Adipose tissue (tissue), 3 donors: ENCODE data around the gene SFTPD. TPM values are rescaled to one million over a fixed set of nuclear protein-coding genes. Genes with fewer than 3 reads are reported as not detected.
"Not testable (repeated sequence)": the region's sequence is repeated elsewhere in the genome, so short reads cannot be mapped to it uniquely, and the experiment has no call there.

Experiments
- H3K27ac ChIP-seq: one replicate; pipeline ENCODE4 v1.5.1; 2013; ENCODE audit warnings: low read depth, low read length
- WGBS, 3 donors: extraction: QIAGEN DNeasy Blood & Tissue Kit; methylation state at CpG; one replicate each; pipeline ENCODE4 v1.1.7; 2013; 5-methylcytosine and 5-hydroxymethylcytosine counted together
- polyA plus RNA-seq, 3 donors: library from polyadenylated mRNA; stranded (reverse); fragments of 200-250 nt; gene quantifications; one replicate each; pipeline ENCODE4 v1.2.3, GENCODE V29; 2013
- donor health status: healthy with polysubstance abuse.
- donor health status: Bipolar disorder and iron deficiency.
- donor health status: healthy.

SFTPD gene
- polyA plus RNA-seq, 3 donors = 0.45 to 1.2 (median 0.48) TPM

DNA sequence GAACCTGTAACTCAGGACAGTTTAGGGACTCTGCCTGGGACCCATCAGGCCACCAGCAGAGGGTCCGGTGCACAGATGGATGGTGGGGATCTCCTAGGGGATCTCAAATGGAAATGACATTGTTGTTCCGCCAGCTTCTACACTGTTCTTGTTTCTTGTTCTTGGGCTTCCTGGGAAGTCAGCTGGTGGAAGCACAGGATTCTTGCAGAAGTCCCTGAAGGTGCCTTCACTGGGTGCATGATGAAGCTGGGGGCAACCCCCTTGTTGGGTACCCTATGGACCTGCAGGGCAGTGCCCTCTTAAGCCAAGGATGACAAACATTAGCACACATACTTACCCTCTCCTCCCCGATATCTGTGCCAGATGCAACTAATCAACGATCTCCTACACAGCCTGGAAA lies 18.6 kb downstream of the SFTPD start:
- 44 to 72% (median 69%) methylated on average over 4 of the region's 4 CpGs for WGBS, 3 donors
- no peak overlapping the region for H3K27ac ChIP-seq

DNA sequence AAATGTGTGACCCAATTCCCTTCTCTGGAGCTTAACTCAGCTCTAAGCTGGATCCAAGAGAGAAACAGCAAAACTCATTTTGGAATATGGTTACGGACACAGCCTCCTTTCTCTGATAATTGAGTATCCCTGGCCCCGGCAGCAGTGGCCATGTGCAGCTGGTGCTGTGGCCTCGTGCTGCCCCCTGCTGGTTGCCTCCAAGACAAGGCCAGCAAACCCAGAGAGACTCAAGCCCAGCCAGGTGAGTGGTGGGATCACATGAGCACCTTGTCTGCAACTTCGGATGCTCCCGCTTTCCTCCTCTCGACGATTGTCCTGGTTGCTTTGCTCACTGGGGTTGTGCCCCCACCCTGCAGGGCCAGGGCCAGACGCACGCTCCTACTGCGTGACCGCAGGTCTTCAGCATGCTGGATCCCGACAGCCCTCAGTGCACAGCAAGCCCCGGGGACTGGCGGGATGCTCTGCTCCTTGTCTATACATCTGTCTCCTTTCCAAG lies 19.4 kb downstream of the SFTPD start:
- 14 to 24% (median 14%) methylated on average over 13 to 14 of the region's 14 CpGs for WGBS, 3 donors
- no peak overlapping the region for H3K27ac ChIP-seq

- WGBS, 3 donors = 77 to 94% (median 91%) methylated on average over 7 of the region's 7 CpGs
- H3K27ac ChIP-seq = no peak overlapping the region
Measured at GRCh38 chr10:79928028-79928583, 20.8 kb downstream of the SFTPD start.

GRCh38 chr10:79927111-79927828 lies 21.6 kb downstream of the SFTPD start:
- H3K27ac ChIP-seq = no peak overlapping the region
- WGBS, 3 donors = 55 to 80% (median 60%) methylated on average over 3 of the region's 3 CpGs

GRCh38 chr10:79926037-79926436 lies 22.9 kb downstream of the SFTPD start:
- no peak overlapping the region for H3K27ac ChIP-seq
- WGBS, 3 donors = 76 to 83% (median 77%) methylated on average over 7 of the region's 7 CpGs

GRCh38 chr10:79925614-79926013 lies 23.3 kb downstream of the SFTPD start:
- H3K27ac ChIP-seq = no peak overlapping the region
- WGBS, 3 donors = 38 to 51% (median 42%) methylated on average over 3 of the region's 3 CpGs

DNA sequence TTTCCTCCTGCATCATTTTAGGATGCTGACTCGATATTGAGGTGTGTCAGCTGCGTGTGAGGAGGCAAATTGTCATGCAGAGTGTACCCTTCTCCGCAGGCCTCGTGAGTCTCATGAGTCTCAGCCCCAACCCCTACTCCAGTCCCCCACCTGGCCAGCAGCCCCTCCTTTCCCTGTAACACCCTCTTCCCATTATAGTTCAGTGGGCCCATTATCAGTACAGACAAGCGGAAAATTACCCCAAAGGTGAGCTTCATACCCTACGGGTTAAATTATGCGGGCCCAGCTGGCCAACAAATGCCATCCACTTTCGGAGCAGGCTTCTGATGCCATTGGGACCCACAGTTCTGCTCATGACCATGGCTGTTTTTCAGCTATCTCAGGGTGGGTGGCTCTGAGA lies 25.2 kb downstream of the SFTPD start:
- WGBS, 3 donors = 95 to 96% (median 95%) methylated on average over 8 of the region's 8 CpGs
- no peak overlapping the region for H3K27ac ChIP-seq

DNA sequence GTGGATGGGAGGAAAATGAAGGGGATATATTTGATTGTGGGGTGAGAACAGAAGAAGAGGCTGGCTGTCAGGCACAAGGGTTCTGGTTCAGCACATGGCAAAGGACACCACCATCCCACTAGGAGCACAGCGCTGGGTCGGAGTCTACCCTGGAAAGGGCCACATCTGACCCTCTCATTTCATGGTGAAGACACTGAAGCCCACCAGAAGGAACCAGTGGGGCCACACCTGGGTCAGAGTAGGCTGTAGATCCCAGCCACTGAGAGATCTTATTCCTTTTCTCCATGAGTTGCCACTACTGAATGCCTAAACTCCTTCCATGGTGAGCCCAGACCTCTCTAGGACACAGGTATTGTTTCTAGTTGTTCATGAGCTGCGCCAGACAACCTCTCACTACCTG lies 25.8 kb downstream of the SFTPD start:
- H3K27ac ChIP-seq = no peak overlapping the region
- WGBS, 3 donors = 86 to 97% (median 97%) methylated on average over 3 of the region's 3 CpGs

GRCh38 chr10:79922011-79922412 lies 26.9 kb downstream of the SFTPD start:
- WGBS, 3 donors = 85 to 92% (median 87%) methylated on average over 6 of the region's 6 CpGs
- not testable (repeated sequence) for H3K27ac ChIP-seq

DNA sequence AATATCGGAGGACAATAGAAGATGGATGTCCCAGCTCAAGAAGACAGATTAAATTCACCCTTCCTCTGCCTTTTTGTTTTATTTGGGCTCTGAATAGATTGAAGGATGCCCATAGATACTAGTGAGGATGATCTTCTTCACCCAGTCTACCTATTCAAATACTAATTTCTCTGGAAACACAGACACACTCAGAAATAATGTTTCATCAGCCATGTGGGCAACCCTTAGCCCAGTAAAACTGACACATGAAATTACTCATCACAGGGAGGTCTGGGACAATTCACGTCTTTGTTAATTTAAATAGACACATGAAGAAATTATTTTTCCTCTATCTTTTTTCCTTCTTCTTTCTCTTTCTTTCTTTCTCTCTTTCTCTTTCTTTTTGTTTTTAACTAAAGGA lies 33.1 kb downstream of the SFTPD start:
- H3K27ac ChIP-seq = not testable (repeated sequence)
- WGBS, 3 donors = 81 to 89% (median 86%) methylated on average over 2 of the region's 2 CpGs

DNA sequence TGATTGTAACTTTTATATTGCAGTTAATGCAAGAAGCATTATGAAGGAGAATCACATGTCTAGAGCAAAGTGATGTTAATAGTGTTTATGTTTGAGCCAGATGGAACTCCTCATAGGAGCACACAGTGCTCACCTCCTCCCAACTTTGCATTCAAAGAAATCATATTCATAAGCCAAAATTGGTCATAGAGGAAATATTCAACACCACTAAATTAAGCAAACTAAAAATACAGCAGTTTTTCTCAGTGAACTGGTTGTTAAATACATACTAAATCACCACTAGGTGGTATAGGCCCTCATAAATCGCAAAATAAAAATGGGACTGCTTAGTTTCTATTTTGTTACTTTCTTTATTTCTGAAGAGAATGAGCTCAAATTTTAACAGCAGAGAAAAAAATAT lies 34.4 kb downstream of the SFTPD start:
- H3K27ac ChIP-seq = not testable (repeated sequence)
- 57 to 76% (median 57%) methylated on average over 1 of the region's 1 CpG for WGBS, 3 donors

DNA sequence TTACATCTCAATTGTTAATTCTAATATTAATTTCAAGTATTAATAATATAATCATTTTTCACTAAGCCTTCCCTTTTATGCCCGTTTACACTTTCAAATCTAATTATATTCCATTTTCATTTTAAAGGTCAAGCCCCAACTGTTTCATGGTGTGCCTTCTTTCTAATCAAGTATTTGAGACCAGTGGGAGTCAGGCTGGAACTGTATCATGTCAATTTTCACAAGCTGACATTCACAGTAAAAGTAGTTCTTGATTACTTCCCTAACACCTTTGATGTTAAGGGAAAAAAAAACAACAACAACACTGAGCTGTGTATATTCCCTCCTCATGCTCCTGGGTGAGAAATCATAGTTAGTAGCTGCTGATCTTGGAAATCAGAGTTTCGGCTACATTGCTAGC lies 38.1 kb downstream of the SFTPD start:
- H3K27ac ChIP-seq = no peak overlapping the region
- WGBS, 3 donors = 61 to 93% (median 90%) methylated on average over 2 of the region's 2 CpGs

DNA sequence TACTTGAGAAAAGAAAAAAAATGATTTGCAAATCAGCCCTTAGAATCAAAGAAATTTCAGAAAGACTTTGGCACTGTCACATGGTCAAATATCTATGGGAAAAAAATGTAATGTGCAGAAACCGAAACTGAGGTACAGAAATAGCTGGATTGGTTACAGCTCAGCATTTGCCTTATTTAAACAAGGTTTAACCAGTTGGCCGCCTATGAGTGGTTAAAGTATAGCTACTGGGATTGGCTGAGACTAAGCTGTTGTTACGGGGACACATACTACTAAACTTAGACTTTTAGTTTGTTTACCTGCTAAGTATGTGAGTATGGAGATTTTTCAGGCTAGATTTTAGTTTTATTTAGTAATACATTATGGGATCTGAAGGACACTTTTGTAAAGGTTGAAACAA lies 38.6 kb downstream of the SFTPD start:
- 42 to 86% (median 84%) methylated on average over 3 of the region's 3 CpGs for WGBS, 3 donors
- H3K27ac ChIP-seq = no peak overlapping the region

DNA sequence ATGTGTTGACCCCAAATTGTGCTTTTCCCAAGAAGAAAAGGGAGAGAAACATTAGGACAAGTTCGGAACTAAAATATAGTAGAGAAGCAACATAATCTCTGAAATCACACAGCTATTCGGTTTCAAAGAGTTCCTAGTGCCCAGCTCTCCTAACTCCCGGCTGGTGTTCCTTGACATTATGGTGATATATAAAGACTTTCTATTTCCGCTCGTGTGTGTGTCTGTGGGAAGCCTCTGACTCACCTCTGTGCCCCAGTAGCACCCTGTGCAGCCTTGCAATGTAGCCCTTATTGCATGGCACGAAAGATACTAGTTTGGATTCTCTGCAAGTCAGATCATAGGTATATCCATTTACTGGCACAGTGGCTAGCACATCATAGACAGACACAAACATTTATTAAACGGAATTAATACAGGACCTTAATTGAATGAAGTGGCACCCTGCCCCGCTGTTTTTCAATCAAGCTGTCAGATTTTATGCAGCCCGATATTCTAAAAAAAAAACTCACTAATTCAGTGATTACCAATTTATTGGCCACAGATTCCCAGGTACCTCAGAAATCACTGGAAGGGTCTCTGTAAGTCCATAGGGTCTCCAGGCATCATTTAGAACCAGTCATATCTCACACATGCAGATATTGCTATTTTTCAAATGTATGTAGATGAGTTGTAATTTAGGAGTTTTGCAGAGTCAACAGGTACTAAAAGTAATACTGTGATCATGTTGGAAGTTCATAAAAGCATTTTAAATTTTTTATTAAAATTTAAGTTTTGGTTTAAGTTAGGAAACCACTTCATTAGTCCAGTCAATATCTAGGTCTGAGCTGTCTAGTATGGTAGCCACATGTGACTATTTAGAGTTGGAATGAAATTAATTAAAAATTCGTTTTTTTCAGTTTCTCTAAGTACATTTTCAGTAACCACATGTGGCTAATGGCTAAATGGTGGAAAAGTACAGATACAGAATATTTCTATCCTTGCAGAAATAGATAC lies 43.3 kb downstream of the SFTPD start:
- 16 to 31% (median 26%) methylated on average over 10 of the region's 10 CpGs for WGBS, 3 donors
- H3K27ac ChIP-seq = no peak overlapping the region

- WGBS, 3 donors = 0 to 1% (median 1%) methylated on average over 58 of the region's 58 CpGs
Measured at GRCh38 chr10:79904671-79905321, 44.1 kb downstream of the SFTPD start.

GRCh38 chr10:79901571-79901970 lies 47.3 kb downstream of the SFTPD start:
- WGBS, 3 donors = 63 to 86% (median 73%) methylated on average over 1 of the region's 1 CpG
- H3K27ac ChIP-seq = not testable (repeated sequence)

More at GRCh38 chr10:79904671-79905321, 44.1 kb downstream of the SFTPD start:
- no peak overlapping the region for H3K27ac ChIP-seq

DNA sequence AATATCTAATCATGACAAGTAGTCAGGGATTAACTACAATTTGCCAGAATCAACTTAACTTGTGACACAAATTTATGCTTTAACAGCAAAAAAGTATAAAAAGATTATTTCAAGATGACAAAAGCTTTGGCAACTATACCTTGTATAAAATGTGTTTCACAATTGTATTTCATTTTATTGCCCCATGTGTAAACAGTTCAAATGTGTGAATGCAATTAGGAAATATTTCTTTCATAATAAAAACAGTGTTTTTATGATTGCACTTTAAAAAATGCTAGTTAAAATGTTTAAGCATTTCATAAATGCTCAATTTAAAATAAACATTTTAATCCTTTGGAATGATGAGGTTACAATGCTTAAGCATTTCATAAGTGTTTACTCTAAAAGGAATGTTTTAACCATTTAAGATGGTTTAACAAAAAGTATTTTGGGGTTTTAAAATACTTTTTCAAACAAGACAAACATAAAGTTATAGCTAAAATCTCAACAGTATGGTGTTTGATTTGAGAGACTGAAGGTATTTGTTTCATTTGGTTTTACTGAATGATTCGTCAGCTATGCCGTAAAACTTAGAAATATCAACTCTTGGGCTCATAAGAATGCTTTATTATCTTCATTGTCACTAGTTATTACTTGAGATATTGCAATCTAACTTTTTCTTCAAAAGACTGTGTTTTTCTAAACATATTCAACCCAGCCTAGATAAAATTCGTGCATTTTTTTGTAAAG lies 50.1 kb downstream of the SFTPD start:
- 83 to 92% (median 85%) methylated on average over 3 of the region's 3 CpGs for whole genome bisulfite sequencing, 3 donors

DNA sequence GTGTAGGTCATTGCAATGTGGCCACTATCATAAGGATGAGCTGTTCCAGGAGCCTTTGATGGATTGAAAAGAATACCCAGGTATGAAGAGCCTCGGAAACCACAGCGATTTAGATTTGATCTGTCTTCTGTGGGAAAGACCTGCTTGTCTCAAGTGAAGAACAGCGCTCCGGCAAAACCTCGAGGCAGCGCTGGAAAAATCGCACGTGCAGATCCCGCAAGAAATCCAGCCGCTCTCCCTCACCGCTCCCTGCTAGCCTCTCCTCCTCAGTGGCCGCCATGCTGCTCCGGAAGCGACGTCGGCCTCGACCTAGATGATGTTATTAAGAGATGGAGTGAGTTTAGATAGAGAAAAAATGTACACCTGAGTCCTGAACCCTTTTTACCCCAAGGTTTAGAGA lies 56.0 kb downstream of the SFTPD start:
- H3K27ac ChIP-seq = not testable (repeated sequence)
- 91 to 95% (median 92%) methylated on average over 17 of the region's 17 CpGs for WGBS, 3 donors

More for the DNA sequence above, 50.1 kb downstream of the SFTPD start:
- no peak overlapping the region for H3K27ac ChIP-seq
